Activated CD4-positive, alpha-beta T cell treated with anti-CD3 and anti-CD28 coated beads, Interleukin-2, amount 50 U/mL, for 16 hours (primary cell): Measurements from ENCODE around the gene RASSF5.
"Not testable (repeated sequence)": the region's sequence is repeated elsewhere in the genome, so short reads cannot be mapped to it uniquely, and the experiment has no call there.

Experiments used
- DNase-seq: peaks from one replicate; pipeline ENCODE4 v3.0.0-alpha.2; 2020

The RASSF5 gene

GRCh38 chr1:206477110-206477509, 30.2 kb upstream of the RASSF5 start:
- DNase-seq = no peak

- no peak for DNase-seq
Measured at GRCh38 chr1:206477581-206478380, 29.6 kb upstream of the RASSF5 start.

GRCh38 chr1:206478746-206479145, 28.6 kb upstream of the RASSF5 start:
- DNase-seq = no peak

- peak; percentile 70 for DNase-seq
Measured at GRCh38 chr1:206479183-206480125, 27.9 kb upstream of the RASSF5 start.

GRCh38 chr1:206480211-206480610, 27.1 kb upstream of the RASSF5 start:
- no peak for DNase-seq

- DNase-seq = no peak
Measured at GRCh38 chr1:206482611-206483010, 24.7 kb upstream of the RASSF5 start.

- not testable (repeated sequence) for DNase-seq
Measured at GRCh38 chr1:206483864-206484263, 23.5 kb upstream of the RASSF5 start.

- no peak for DNase-seq
Measured at GRCh38 chr1:206484901-206485300, 22.4 kb upstream of the RASSF5 start.

- no peak for DNase-seq
Measured at GRCh38 chr1:206486995-206487788, 20.1 kb upstream of the RASSF5 start.

GRCh38 chr1:206487970-206488369, 19.4 kb upstream of the RASSF5 start:
- no peak for DNase-seq

GRCh38 chr1:206488466-206488865, 18.9 kb upstream of the RASSF5 start:
- DNase-seq = no peak

- DNase-seq = peak; percentile 72
Measured at GRCh38 chr1:206489980-206490770, 17.2 kb upstream of the RASSF5 start.

- DNase-seq = no peak
Measured at GRCh38 chr1:206490771-206491405, 16.4 kb upstream of the RASSF5 start.

GRCh38 chr1:206491616-206492015, 15.7 kb upstream of the RASSF5 start:
- no peak for DNase-seq

- DNase-seq = no peak
Measured at GRCh38 chr1:206492589-206492988, 14.7 kb upstream of the RASSF5 start.

GRCh38 chr1:206493279-206493678, 14.1 kb upstream of the RASSF5 start:
- DNase-seq = no peak

- DNase-seq = no peak
Measured at GRCh38 chr1:206495011-206495461, 12.3 kb upstream of the RASSF5 start.

- no peak for DNase-seq
Measured at GRCh38 chr1:206495493-206496046, 11.8 kb upstream of the RASSF5 start.

- DNase-seq = no peak
Measured at GRCh38 chr1:206496131-206496793, 11.1 kb upstream of the RASSF5 start.

- DNase-seq = no peak
Measured at GRCh38 chr1:206497363-206497762, 10.0 kb upstream of the RASSF5 start.

- DNase-seq = no peak
Measured at GRCh38 chr1:206497774-206498173, 9.6 kb upstream of the RASSF5 start.
